H9 (cell line): ENCODE measurements around the gene ADRM1. TPM values are rescaled to one million over a fixed set of nuclear protein-coding genes. Genes with fewer than 3 reads are reported as not detected.

Experiments
- DNase-seq: peaks from one replicate; pipeline ENCODE4 v3.0.0-alpha.2; 2017
- H2AFZ ChIP-seq: one replicate; pipeline ENCODE4 v1.6.1; 2013; ENCODE audit warnings: mild to moderate bottlenecking, low read length, control low read depth, moderate library complexity
- H2AK5ac ChIP-seq: 2 replicates; pipeline ENCODE4 v1.6.1; 2013; ENCODE audit warnings: low read length, control low read depth, mixed read lengths; ENCODE audit not compliant: insufficient read length
- H2BK120ac ChIP-seq: one replicate; pipeline ENCODE4 v1.6.1; 2013; ENCODE audit warnings: low read depth, mild to moderate bottlenecking, low read length, control low read depth, inconsistent platforms; ENCODE audit not compliant: poor library complexity, severe bottlenecking
- H2BK12ac ChIP-seq: 2 replicates; pipeline ENCODE4 v1.6.1; 2013; ENCODE audit warnings: low read length, control low read depth, mixed read lengths, low read depth; ENCODE audit not compliant: insufficient read length
- H2BK15ac ChIP-seq: 2 replicates; pipeline ENCODE4 v1.6.1; 2013; ENCODE audit warnings: low read depth, low read length, control low read depth
- H2BK20ac ChIP-seq: one replicate; pipeline ENCODE4 v1.6.1; 2013; ENCODE audit warnings: low read depth, mild to moderate bottlenecking, low read length, control low read depth, inconsistent platforms; ENCODE audit not compliant: poor library complexity, severe bottlenecking
- H2BK5ac ChIP-seq: 2 replicates; pipeline ENCODE4 v1.6.1; 2013; ENCODE audit warnings: low read length, control low read depth, mixed read lengths; ENCODE audit not compliant: insufficient read length
- H3K14ac ChIP-seq: 2 replicates; pipeline ENCODE4 v1.6.1; 2013; ENCODE audit warnings: low read length, control low read depth; ENCODE audit not compliant: insufficient read depth
- H3K18ac ChIP-seq: 2 replicates; pipeline ENCODE4 v1.6.1; 2013; ENCODE audit warnings: low read depth, mild to moderate bottlenecking, mixed read lengths, low read length, control low read depth; ENCODE audit not compliant: insufficient read length
- H3K23ac ChIP-seq: 2 replicates; pipeline ENCODE4 v1.6.1; 2013; ENCODE audit warnings: low read length, control low read depth, mixed read lengths, low read depth; ENCODE audit not compliant: insufficient read length
- H3K23me2 ChIP-seq: 2 replicates; pipeline ENCODE4 v1.6.1; 2013; ENCODE audit warnings: low read depth, mild to moderate bottlenecking, mixed read lengths, low read length, control low read depth; ENCODE audit not compliant: insufficient read length, poor library complexity, severe bottlenecking
- H3K27ac ChIP-seq: 2 replicates; pipeline ENCODE4 v1.5.1; 2013; ENCODE audit warnings: low read length, control low read depth, mixed read lengths, low read depth; ENCODE audit not compliant: insufficient read length
- H3K27me3 ChIP-seq: 2 replicates; pipeline ENCODE4 v1.6.1; 2013; ENCODE audit warnings: low read length, control low read depth, inconsistent platforms; ENCODE audit not compliant: insufficient read depth
- H3K4ac ChIP-seq: 2 replicates; pipeline ENCODE4 v1.6.1; 2013; ENCODE audit warnings: low read depth, mild to moderate bottlenecking, control low read depth, inconsistent platforms, low read length, moderate library complexity
- H3K4me1 ChIP-seq: 2 replicates; pipeline ENCODE4 v1.6.1; 2013; ENCODE audit warnings: low read length, control low read depth, inconsistent platforms; ENCODE audit not compliant: insufficient read depth
- H3K4me2 ChIP-seq: 2 replicates; pipeline ENCODE4 v1.6.1; 2013; ENCODE audit warnings: low read length, control low read depth, mixed read lengths; ENCODE audit not compliant: insufficient read length, insufficient read depth
- H3K56ac ChIP-seq: 2 replicates; pipeline ENCODE4 v1.6.1; 2013; ENCODE audit warnings: low read depth, mild to moderate bottlenecking, mixed read lengths, low read length, control low read depth; ENCODE audit not compliant: insufficient read length
- H3K79me1 ChIP-seq: 2 replicates; pipeline ENCODE4 v1.6.1; 2013; ENCODE audit warnings: low read depth, mild to moderate bottlenecking, moderate library complexity, low read length, control low read depth, inconsistent platforms; ENCODE audit not compliant: insufficient read depth, poor library complexity, severe bottlenecking
- H3K79me2 ChIP-seq: 2 replicates; pipeline ENCODE4 v1.6.1; 2013; ENCODE audit warnings: low read length, control low read depth, inconsistent platforms; ENCODE audit not compliant: insufficient read depth
- H3K9ac ChIP-seq: 2 replicates; pipeline ENCODE4 v1.6.1; 2013; ENCODE audit warnings: low read length, control low read depth, mixed read lengths; ENCODE audit not compliant: insufficient read length; ENCODE audit errors: extremely low read depth
- H3K9me3 ChIP-seq: one replicate; pipeline ENCODE4 v1.6.1; 2013; ENCODE audit warnings: low read depth, low read length, inconsistent platforms; ENCODE audit not compliant: control insufficient read depth
- H3T11ph ChIP-seq: one replicate; pipeline ENCODE4 v1.6.1; 2013; ENCODE audit warnings: mild to moderate bottlenecking, low read length, control low read depth, inconsistent platforms
- H4K20me1 ChIP-seq: one replicate; pipeline ENCODE4 v1.6.1; 2013; ENCODE audit not compliant: control insufficient read depth, insufficient read length, insufficient read depth
- H4K5ac ChIP-seq: 2 replicates; pipeline ENCODE4 v1.6.1; 2013; ENCODE audit warnings: low read depth, mild to moderate bottlenecking, mixed read lengths, low read length, control low read depth; ENCODE audit not compliant: insufficient read length
- H4K8ac ChIP-seq: replicated peaks from 2 replicates; pipeline ENCODE4 v1.6.1; 2013; ENCODE audit warnings: low read length, control low read depth, mixed read lengths, low read depth; ENCODE audit not compliant: insufficient read length
- H4K91ac ChIP-seq: 2 replicates; pipeline ENCODE4 v1.6.1; 2013; ENCODE audit warnings: low read depth, mild to moderate bottlenecking, moderate library complexity, mixed read lengths, low read length, control low read depth; ENCODE audit not compliant: insufficient read length
- H3K27ac Mint-ChIP-seq, 3 experiments: 2 replicates in 2 of 3; 3 replicates in 1 of 3; pipeline ENCODE4 v1.8.0; 2020 to 2021; ENCODE audit warnings: mixed read lengths in 3 of 3, mild to moderate bottlenecking in 1 of 3, moderate library complexity in 1 of 3
- H3K27me3 Mint-ChIP-seq: 2 replicates; pipeline ENCODE4 v1.8.0; 2021; ENCODE audit warnings: low read depth, mild to moderate bottlenecking, moderate library complexity, mixed read lengths
- H3K36me3 Mint-ChIP-seq, 3 experiments: 2 replicates in 2 of 3; 3 replicates in 1 of 3; pipeline ENCODE4 v1.8.0; 2020 to 2021; ENCODE audit warnings: low read depth in 3 of 3, mixed read lengths in 3 of 3; ENCODE audit not compliant: insufficient read depth in 1 of 3
- H3K4me1 Mint-ChIP-seq, 2 experiments: 2 replicates each; pipeline ENCODE4 v1.8.0; 2020; ENCODE audit warnings: mixed read lengths in 2 of 2
- H3K4me3 Mint-ChIP-seq, 2 experiments: 2 replicates in 1 of 2; 3 replicates in 1 of 2; pipeline ENCODE4 v1.8.0; 2020 to 2021; ENCODE audit warnings: mild to moderate bottlenecking in 2 of 2, mixed read lengths in 2 of 2, moderate library complexity in 1 of 2
- H3K9me3 Mint-ChIP-seq, 2 experiments: 2 replicates in 1 of 2; 3 replicates in 1 of 2; pipeline ENCODE4 v1.8.0; 2020; ENCODE audit warnings: mild to moderate bottlenecking in 2 of 2, mixed read lengths in 2 of 2, moderate library complexity in 1 of 2
- CTCF ChIP-seq: fragments of 200-600 bp; sonication (generic); conservative IDR thresholded peaks from 3 replicates; pipeline ENCODE4 v1.8.0; 2021; ENCODE audit warnings: antibody characterized with exemption, mild to moderate bottlenecking
- WGBS: extraction: QIAGEN DNeasy Blood & Tissue Kit; methylation state at CpG from one replicate; pipeline ENCODE4 v1.1.7; 2013; ENCODE audit warnings: missing lambda C conversion rate, low lambda C conversion rate, mixed read lengths; ENCODE audit not compliant: insufficient read length; ENCODE audit errors: extremely low coverage; 5-methylcytosine and 5-hydroxymethylcytosine counted together
- total RNA-seq: library from RNA; stranded (reverse); gene quantifications from 2 replicates; pipeline ENCODE4 v1.2.1, GENCODE V29; 2021

The ADRM1 gene
- total RNA-seq, 1 experiment from 2014 or later: 153 TPM

GRCh38 chr20:62300319-62300718 is 2.5 kb upstream of the ADRM1 start:
- Histone ChIP-seq H3K4me2 (no peak overlapping the region), H4K91ac (no peak overlapping the region), H3K9me3 (no peaks in the 10 kb centered on the region), H3K14ac (no peak overlapping the region), H3K4ac (no peak overlapping the region), H2BK120ac (no peak overlapping the region), H3K56ac (no peak overlapping the region), H2BK20ac (no peak overlapping the region), H3K23ac (no peak overlapping the region), H3K9ac (no peak overlapping the region), H3K27ac (no peak overlapping the region), H3K79me1 (no peaks in the 10 kb centered on the region), H3K4me1 (no peaks in the 10 kb centered on the region; the same call in 1 of the 2 replicates), H2AFZ (no peak overlapping the region), H2BK12ac (no peak overlapping the region), H4K8ac (no peak overlapping the region), H3K23me2 (peaks cover 7% of the 10 kb centered on the region), H2BK15ac (no peak overlapping the region), H4K20me1 (no peaks in the 10 kb centered on the region), H4K5ac (no peak overlapping the region), H2BK5ac (no peak overlapping the region), H3K79me2 (peaks cover 18% of the 10 kb centered on the region; the same call in 1 of the 2 replicates), H2AK5ac (no peak overlapping the region), H3T11ph (no peak overlapping the region), H3K27me3 (no peaks in the 10 kb centered on the region), H3K18ac (no peak overlapping the region)
- Mint-ChIP-seq H3K36me3 (peaks cover 10 to 26% (median 25%) of the 10 kb centered on the region in 3 experiments), H3K4me1 (peaks cover 10 to 19% of the 10 kb centered on the region in 2 experiments), H3K9me3 (no peaks in the 10 kb centered on the region), H3K4me3 (no peak overlapping the region), H3K27me3 (no peaks in the 10 kb centered on the region), H3K27ac (peak overlapping the region in 1 of 3 experiments; percentile 49; a peak in 1 of 7 replicates)
- no CpG with 5 or more reads among the region's 11 CpGs for WGBS
- peak; percentile 27 for DNase-seq
- no peak for TF ChIP-seq CTCF
